Thymus (tissue), 11 donors: ENCODE results near the gene MACROD2. TPM values are rescaled to one million over a fixed set of nuclear protein-coding genes. Genes with fewer than 3 reads are reported as not detected.

ENCODE experiments used
- DNase-seq, 9 donors: peaks; one replicate each; pipeline ENCODE4 v3.0.0-alpha.2; 2013; ENCODE audit warnings: low spot score in 9 of 9, low read depth in 6 of 9, missing footprints in 1 of 9
- H3K27ac ChIP-seq, 2 donors: one replicate each; pipeline ENCODE4 v1.5.1; 2013; ENCODE audit warnings: control low read depth in 1 of 2, low read depth in 1 of 2, low read length in 1 of 2, mild to moderate bottlenecking in 1 of 2, moderate library complexity in 1 of 2
- H3K27me3 ChIP-seq, 2 donors: one replicate each; pipeline ENCODE4 v1.5.1; 2013; ENCODE audit warnings: low read length in 1 of 2; ENCODE audit not compliant: control insufficient read depth in 2 of 2, insufficient read depth in 1 of 2
- H3K36me3 ChIP-seq, 2 donors: one replicate each; pipeline ENCODE4 v1.5.1; 2013; ENCODE audit warnings: low read length in 1 of 2, mild to moderate bottlenecking in 1 of 2, moderate library complexity in 1 of 2; ENCODE audit not compliant: control insufficient read depth in 2 of 2, insufficient read depth in 2 of 2
- H3K4me1 ChIP-seq, 2 donors: one replicate each; pipeline ENCODE4 v1.5.1; 2013; ENCODE audit warnings: low read length in 2 of 2; ENCODE audit not compliant: control insufficient read depth in 2 of 2, insufficient read depth in 2 of 2
- H3K4me3 ChIP-seq, 2 donors: one replicate each; pipeline ENCODE4 v1.5.1; 2013; ENCODE audit warnings: low read length in 2 of 2, control low read depth in 1 of 2, mild to moderate bottlenecking in 1 of 2
- H3K9me3 ChIP-seq, 2 donors: one replicate each; pipeline ENCODE4 v1.5.1; 2013; ENCODE audit warnings: low read length in 1 of 2, mild to moderate bottlenecking in 1 of 2; ENCODE audit not compliant: control insufficient read depth in 2 of 2, insufficient read depth in 1 of 2
- WGBS: extraction: QIAGEN DNeasy Blood & Tissue Kit; methylation state at CpG from one replicate; pipeline ENCODE4 v1.1.7; 2013; 5-methylcytosine and 5-hydroxymethylcytosine counted together
- polyA plus RNA-seq: library from polyadenylated mRNA; stranded (reverse); fragments of 200-250 nt; gene quantifications from one replicate; pipeline ENCODE4 v1.2.3, GENCODE V29; 2013
- total RNA-seq: library from RNA; stranded (reverse); fragments of 120-200 nt; gene quantifications from one replicate; pipeline ENCODE4 v1.2.4, GENCODE V29; 2013
- donor health status: healthy.

MACROD2 gene
- total and polyA plus RNA-seq, 2 donors: 1.6 to 4.2 TPM

DNA sequence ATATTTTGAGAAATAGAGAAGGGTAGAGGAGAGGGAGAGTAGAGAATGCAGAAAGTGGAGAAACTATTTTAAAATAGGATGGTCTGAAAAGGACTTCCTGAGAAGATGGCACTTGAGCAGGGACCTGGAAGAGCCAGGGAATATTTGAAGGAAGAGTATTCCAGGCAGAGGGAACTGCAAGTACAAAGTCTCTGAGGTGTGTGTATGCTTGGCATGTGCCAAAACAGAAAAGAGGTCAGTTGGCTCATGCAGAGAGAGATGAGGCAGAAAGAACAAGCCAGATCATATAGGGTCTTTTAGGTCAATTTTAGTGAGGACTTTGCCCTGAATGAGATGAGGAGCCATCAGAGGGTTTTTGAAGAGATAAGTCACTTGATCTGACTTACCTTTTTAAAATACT, 196.2 kb downstream of the MACROD2 start:
- Histone ChIP-seq H3K4me3 (no peak overlapping the region), H3K4me1 (no peaks in the 10 kb centered on the region), H3K27ac (no peak overlapping the region), H3K27me3 (no peaks in the 10 kb centered on the region), H3K9me3 (no peaks in the 10 kb centered on the region), H3K36me3 (no peaks in the 10 kb centered on the region)
- DNase-seq: no peak

DNA sequence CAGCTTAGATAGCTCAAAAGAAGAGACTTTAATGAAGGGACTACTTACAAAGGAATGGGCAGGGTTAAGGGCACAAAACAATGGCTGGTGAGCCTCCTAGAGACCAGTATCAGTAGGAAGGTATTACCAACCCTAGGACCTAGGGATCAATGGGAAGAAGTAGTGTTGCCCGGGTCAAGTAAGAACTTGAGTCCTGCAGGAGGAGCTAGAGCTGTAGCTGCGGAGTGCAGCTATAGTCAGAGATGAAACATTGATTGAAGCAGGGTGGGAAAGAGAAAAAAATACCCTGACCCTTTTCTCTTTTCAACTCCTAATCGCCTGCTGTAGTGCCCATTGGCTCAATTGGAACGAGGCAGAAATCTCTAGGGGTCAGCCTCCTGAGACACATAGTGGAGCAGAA, 198.1 kb downstream of the MACROD2 start:
- 91% methylated on average over 4 of the region's 4 CpGs for WGBS
- Histone ChIP-seq H3K4me3 (no peak overlapping the region), H3K36me3 (no peaks in the 10 kb centered on the region), H3K9me3 (no peaks in the 10 kb centered on the region), H3K27ac (no peak overlapping the region), H3K4me1 (no peaks in the 10 kb centered on the region), H3K27me3 (no peaks in the 10 kb centered on the region)
- no peak for DNase-seq

DNA sequence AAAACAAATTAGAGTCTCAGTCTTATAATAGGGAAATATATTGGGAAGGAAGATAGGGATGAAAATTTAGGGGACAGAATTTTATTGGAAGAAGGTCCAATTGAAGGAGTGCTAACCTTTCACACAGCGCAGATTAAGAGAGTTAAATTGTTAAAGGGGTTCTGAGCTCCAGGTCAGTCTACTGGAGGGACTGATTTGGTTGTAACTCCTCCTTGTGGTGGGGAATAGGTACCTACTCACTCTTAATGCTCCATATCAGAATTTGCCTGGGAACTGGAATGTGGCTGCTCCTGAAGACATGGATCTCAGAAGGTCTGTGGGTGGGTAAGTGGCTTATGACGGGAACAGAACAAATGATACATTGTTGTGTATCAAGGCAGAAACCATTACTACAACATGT, 198.6 kb downstream of the MACROD2 start:
- Histone ChIP-seq H3K36me3 (no peaks in the 10 kb centered on the region), H3K27me3 (no peaks in the 10 kb centered on the region), H3K27ac (no peak overlapping the region), H3K9me3 (no peaks in the 10 kb centered on the region), H3K4me3 (no peak overlapping the region), H3K4me1 (no peaks in the 10 kb centered on the region)
- DNase-seq: no peak
- WGBS: 96% methylated on average over 2 of the region's 2 CpGs

DNA sequence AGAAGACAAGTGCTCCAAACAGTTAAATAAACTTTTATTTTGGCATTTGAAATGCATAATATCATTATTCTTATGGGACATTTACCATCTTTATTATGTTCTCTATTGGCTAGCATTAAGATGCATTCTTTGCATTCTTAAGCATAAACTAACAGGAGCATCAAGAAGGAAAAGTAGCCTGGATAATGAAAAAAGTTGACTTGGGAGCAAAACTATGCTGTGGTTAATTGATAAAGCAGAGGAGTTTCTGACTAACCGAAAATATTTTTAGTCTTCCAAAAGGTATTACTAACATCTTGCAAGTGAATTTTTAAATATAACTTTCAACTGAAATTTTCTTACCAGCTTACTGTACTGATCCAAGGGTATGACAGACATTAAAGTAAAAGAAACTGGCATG, 201.8 kb downstream of the MACROD2 start:
- no peaks in the 10 kb centered on the region for H3K36me3 ChIP-seq
- WGBS: 96% methylated on average over 1 of the region's 1 CpG
- H3K27ac ChIP-seq: no peak overlapping the region
- H3K4me3 ChIP-seq: no peak overlapping the region
- H3K27me3 ChIP-seq: no peaks in the 10 kb centered on the region
- H3K4me1 ChIP-seq: no peaks in the 10 kb centered on the region
- H3K9me3 ChIP-seq: no peaks in the 10 kb centered on the region
- DNase-seq: no peak

GRCh38 chr20:14198416-14198815, 203.1 kb downstream of the MACROD2 start:
- H3K36me3 ChIP-seq: no peaks in the 10 kb centered on the region
- H3K4me1 ChIP-seq: no peaks in the 10 kb centered on the region
- no peak overlapping the region for H3K27ac ChIP-seq
- no peak overlapping the region for H3K4me3 ChIP-seq
- DNase-seq: no peak
- no peaks in the 10 kb centered on the region for H3K27me3 ChIP-seq
- whole genome bisulfite sequencing: 96% methylated on average over 3 of the region's 3 CpGs
- no peaks in the 10 kb centered on the region for H3K9me3 ChIP-seq

DNA sequence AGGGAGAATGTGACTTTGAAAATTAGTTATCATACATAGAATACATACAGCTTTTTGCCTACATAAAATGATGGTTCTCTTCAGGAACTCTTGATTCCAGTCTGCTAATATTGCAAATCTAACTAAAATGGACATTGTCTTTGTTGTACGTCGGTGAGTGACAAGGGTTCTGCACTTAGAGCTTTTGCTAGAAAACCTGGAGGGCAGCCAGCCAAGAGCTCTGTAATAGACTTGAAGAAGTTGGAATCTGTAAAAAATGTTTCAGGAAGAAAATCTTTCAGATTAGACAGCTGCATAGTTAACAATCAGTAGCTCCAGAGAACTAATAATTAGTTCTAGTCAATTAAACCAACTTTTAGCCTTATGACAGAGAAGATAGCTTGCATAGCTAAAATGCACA, 203.8 kb downstream of the MACROD2 start:
- no peaks in the 10 kb centered on the region for H3K36me3 ChIP-seq
- peaks cover 0 to 4% of the 10 kb centered on the region in 2 donors for H3K9me3 ChIP-seq
- no peak overlapping the region for H3K4me3 ChIP-seq
- 91% methylated on average over 2 of the region's 2 CpGs for WGBS
- DNase-seq: no peak
- no peaks in the 10 kb centered on the region for H3K27me3 ChIP-seq
- H3K4me1 ChIP-seq: no peaks in the 10 kb centered on the region
- no peak overlapping the region for H3K27ac ChIP-seq

GRCh38 chr20:14203657-14204056, 208.3 kb downstream of the MACROD2 start:
- Histone ChIP-seq H3K4me3 (no peak overlapping the region), H3K9me3 (peaks cover 0 to 4% of the 10 kb centered on the region in 2 donors), H3K36me3 (no peaks in the 10 kb centered on the region), H3K27ac (no peak overlapping the region), H3K27me3 (no peaks in the 10 kb centered on the region), H3K4me1 (no peaks in the 10 kb centered on the region)
- WGBS: 100% methylated on average over 2 of the region's 2 CpGs
- DNase-seq: no peak

- Histone ChIP-seq H3K36me3 (no peaks in the 10 kb centered on the region), H3K27ac (no peak overlapping the region), H3K9me3 (peaks cover 0 to 4% of the 10 kb centered on the region in 2 donors), H3K4me3 (no peak overlapping the region), H3K27me3 (no peaks in the 10 kb centered on the region), H3K4me1 (no peaks in the 10 kb centered on the region)
- WGBS: 71% methylated on average over 4 of the region's 4 CpGs
- no peak for DNase-seq
These were observed 212.3 kb downstream of the MACROD2 start for GRCh38 chr20:14207591-14207990.

- 92% methylated on average over 1 of the region's 1 CpG for WGBS
- H3K4me1 ChIP-seq: no peaks in the 10 kb centered on the region
- H3K27me3 ChIP-seq: no peaks in the 10 kb centered on the region
- DNase-seq: no peak
- peaks cover 0 to 1% of the 10 kb centered on the region in 2 donors for H3K9me3 ChIP-seq
- no peak overlapping the region for H3K27ac ChIP-seq
- no peak overlapping the region for H3K4me3 ChIP-seq
- H3K36me3 ChIP-seq: no peaks in the 10 kb centered on the region
These were observed 213.6 kb downstream of the MACROD2 start for GRCh38 chr20:14208956-14209355.

DNA sequence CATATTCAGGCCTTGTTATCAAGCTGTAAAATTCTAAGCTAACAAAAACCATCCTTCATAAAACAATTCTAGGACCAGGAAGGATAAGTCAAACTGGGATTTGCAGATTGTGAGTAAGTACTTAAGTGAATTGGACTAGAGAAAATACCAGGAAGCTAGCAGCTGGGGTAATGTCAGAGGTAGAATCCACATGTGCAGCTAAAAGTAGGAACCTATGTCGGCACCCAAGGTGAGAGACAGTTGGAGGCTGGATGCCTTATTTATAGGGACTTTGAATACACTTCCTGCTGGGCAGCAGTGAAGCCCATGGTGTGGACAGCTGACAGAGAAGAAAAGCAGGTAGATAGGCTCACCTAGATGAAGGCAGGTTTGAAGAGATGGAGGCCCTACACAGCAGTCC, 214.8 kb downstream of the MACROD2 start:
- Histone ChIP-seq H3K27ac (no peak overlapping the region), H3K4me1 (no peaks in the 10 kb centered on the region), H3K36me3 (no peaks in the 10 kb centered on the region), H3K27me3 (no peaks in the 10 kb centered on the region), H3K9me3 (no peaks in the 10 kb centered on the region), H3K4me3 (no peak overlapping the region)
- WGBS: 74% methylated on average over 1 of the region's 1 CpG
- DNase-seq: no peak
